ENCODE data around the gene SUSD3.
A peak's percentile ranks its signal among the peaks of the same experiment; 100 is the strongest.

Gene SUSD3

GRCh38 chr9:93107825-93108161, 49.3 kb downstream of the SUSD3 start:
- Histone ChIP-seq H3K36me3 (ENCODE audit: insufficient read depth, low read length) (peaks cover 6% of the 10 kb centered on the region; the same call in 1 of the 2 replicates), H3K27me3 (ENCODE audit: insufficient read depth, low read length, poor library complexity) (no peaks in the 10 kb centered on the region), H4K20me1 (ENCODE audit: insufficient read depth, low read length) (no peaks in the 10 kb centered on the region), H3K4me3 (ENCODE audit: low read depth in 1 of 2, low read length in 2 of 2) (no peak overlapping the region), H3K4me2 (ENCODE audit: insufficient read depth, low read length) (no peak overlapping the region), H3K79me2 (ENCODE audit: insufficient read depth, low read length) (no peaks in the 10 kb centered on the region), H3K27ac (ENCODE audit: low read length) (no peak overlapping the region), H3K9me3 (ENCODE audit: insufficient read depth, low read length, severe bottlenecking) (no peaks in the 10 kb centered on the region), H3K9ac (ENCODE audit: low read depth, low read length) (no peak overlapping the region), H3K4me1 (ENCODE audit: insufficient read depth, low read length) (no peaks in the 10 kb centered on the region), H2AFZ (ENCODE audit: low read depth, low read length) (no peak overlapping the region)
- no peak for ATAC-seq (ENCODE audit: insufficient read depth, low read depth)
- no peak for DNase-seq
- TF ChIP-seq, protein P1, sequence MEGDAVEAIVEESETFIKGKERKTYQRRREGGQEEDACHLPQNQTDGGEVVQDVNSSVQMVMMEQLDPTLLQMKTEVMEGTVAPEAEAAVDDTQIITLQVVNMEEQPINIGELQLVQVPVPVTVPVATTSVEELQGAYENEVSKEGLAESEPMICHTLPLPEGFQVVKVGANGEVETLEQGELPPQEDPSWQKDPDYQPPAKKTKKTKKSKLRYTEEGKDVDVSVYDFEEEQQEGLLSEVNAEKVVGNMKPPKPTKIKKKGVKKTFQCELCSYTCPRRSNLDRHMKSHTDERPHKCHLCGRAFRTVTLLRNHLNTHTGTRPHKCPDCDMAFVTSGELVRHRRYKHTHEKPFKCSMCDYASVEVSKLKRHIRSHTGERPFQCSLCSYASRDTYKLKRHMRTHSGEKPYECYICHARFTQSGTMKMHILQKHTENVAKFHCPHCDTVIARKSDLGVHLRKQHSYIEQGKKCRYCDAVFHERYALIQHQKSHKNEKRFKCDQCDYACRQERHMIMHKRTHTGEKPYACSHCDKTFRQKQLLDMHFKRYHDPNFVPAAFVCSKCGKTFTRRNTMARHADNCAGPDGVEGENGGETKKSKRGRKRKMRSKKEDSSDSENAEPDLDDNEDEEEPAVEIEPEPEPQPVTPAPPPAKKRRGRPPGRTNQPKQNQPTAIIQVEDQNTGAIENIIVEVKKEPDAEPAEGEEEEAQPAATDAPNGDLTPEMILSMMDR (IDR thresholded peaks at IDR 0.05; ENCODE audit: borderline replicate concordance, extremely low read depth, low read length, poor library complexity, severe bottlenecking): no peak
- no peak for TF ChIP-seq EZH2 (IDR thresholded peaks at IDR 0.05; ENCODE audit: borderline replicate concordance, low read depth, low read length, severe bottlenecking)

DNA sequence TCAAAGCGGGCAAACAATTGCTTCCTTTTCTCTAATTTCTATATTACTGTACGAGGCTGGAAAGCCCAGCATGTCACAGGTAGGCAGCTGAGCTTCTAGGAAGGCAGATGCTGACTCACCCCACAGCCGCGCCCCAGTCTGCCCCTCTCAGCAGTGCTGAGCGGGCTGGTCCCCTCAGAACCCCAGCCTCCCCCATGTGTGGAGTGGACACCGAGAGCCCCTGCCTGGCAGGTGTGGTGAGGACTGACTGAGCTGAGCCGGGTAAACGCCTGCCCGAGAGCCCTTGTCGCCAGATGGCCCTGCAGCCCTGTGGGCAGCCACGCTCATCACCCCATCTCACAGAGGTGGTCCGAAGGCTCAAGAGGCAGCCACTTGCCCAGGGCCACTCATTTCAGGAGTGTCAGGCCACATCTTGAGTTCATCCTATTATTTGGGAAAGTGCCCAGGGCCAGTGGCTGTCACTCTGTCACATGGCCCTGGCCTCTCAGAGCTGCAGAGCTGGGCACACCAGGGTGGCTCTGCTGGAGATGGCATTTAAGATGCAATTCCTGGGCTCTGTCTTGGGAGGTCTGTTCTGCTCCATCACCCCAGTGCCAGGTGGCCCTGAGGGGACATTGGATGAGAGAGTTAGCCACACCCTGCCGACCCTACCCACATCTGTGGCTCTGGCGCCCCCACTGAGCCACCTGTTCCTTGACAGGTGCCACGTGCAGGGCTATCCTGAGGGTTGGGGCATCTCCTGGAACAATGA, 50.0 kb downstream of the SUSD3 start:
- H3K27me3 ChIP-seq (ENCODE audit: insufficient read depth, low read length, poor library complexity): no peaks in the 10 kb centered on the region
- H3K4me3 ChIP-seq (ENCODE audit: low read depth in 1 of 2, low read length in 2 of 2): no peak overlapping the region
- no peak overlapping the region for H2AFZ ChIP-seq (ENCODE audit: low read depth, low read length)
- H3K4me1 ChIP-seq (ENCODE audit: insufficient read depth, low read length): no peaks in the 10 kb centered on the region
- H3K4me2 ChIP-seq (ENCODE audit: insufficient read depth, low read length): no peak overlapping the region
- DNase-seq: no peak
- TF ChIP-seq EZH2 (IDR thresholded peaks at IDR 0.05; ENCODE audit: borderline replicate concordance, low read depth, low read length, severe bottlenecking): no peak
- TF ChIP-seq, protein P1 (IDR thresholded peaks at IDR 0.05; ENCODE audit: borderline replicate concordance, extremely low read depth, low read length, poor library complexity, severe bottlenecking): no peak
- H3K79me2 ChIP-seq (ENCODE audit: insufficient read depth, low read length): no peaks in the 10 kb centered on the region
- peaks cover 10% of the 10 kb centered on the region for H3K36me3 ChIP-seq (ENCODE audit: insufficient read depth, low read length)
- H3K9me3 ChIP-seq (ENCODE audit: insufficient read depth, low read length, severe bottlenecking): no peaks in the 10 kb centered on the region
- H3K9ac ChIP-seq (ENCODE audit: low read depth, low read length): no peak overlapping the region
- 0 out of 3 replicates have a peak, but pooled peaks have one; percentile 23 for ATAC-seq (ENCODE audit: insufficient read depth, low read depth)
- 0 out of 2 replicates have a peak overlapping the region, but pooled peaks have one; percentile 20 for H3K27ac ChIP-seq (ENCODE audit: low read length)
- no peaks in the 10 kb centered on the region for H4K20me1 ChIP-seq (ENCODE audit: insufficient read depth, low read length)

GRCh38 chr9:93110311-93110855, 51.9 kb downstream of the SUSD3 start:
- no peaks in the 10 kb centered on the region for H3K79me2 ChIP-seq (ENCODE audit: insufficient read depth, low read length)

More at GRCh38 chr9:93110311-93110855, 51.9 kb downstream of the SUSD3 start:
- Histone ChIP-seq H3K4me2 (ENCODE audit: insufficient read depth, low read length) (no peak overlapping the region), H3K36me3 (ENCODE audit: insufficient read depth, low read length) (peaks cover 10% of the 10 kb centered on the region), H4K20me1 (ENCODE audit: insufficient read depth, low read length) (0 out of 2 replicates have a peak, but pooled peaks cover 4% of the 10 kb centered on the region), H3K27ac (ENCODE audit: low read length) (no peak overlapping the region), H3K4me3 (ENCODE audit: low read depth in 1 of 2, low read length in 2 of 2) (no peak overlapping the region), H3K9ac (ENCODE audit: low read depth, low read length) (no peak overlapping the region), H2AFZ (ENCODE audit: low read depth, low read length) (no peak overlapping the region), H3K27me3 (ENCODE audit: insufficient read depth, low read length, poor library complexity) (no peaks in the 10 kb centered on the region), H3K9me3 (ENCODE audit: insufficient read depth, low read length, severe bottlenecking) (no peaks in the 10 kb centered on the region), H3K4me1 (ENCODE audit: insufficient read depth, low read length) (no peaks in the 10 kb centered on the region)
- no peak for DNase-seq
- no peak for TF ChIP-seq EZH2 (IDR thresholded peaks at IDR 0.05; ENCODE audit: borderline replicate concordance, low read depth, low read length, severe bottlenecking)
- TF ChIP-seq, protein P1 (IDR thresholded peaks at IDR 0.05; ENCODE audit: borderline replicate concordance, extremely low read depth, low read length, poor library complexity, severe bottlenecking): no peak
- ATAC-seq (ENCODE audit: insufficient read depth, low read depth): no peak
